SK-N-SH (cell line): Measurements from ENCODE around the gene ADPRHL1.

Experiments used
- CTCF ChIP-seq: fragments of 200-600 bp; sonication (generic); IDR thresholded peaks from 2 replicates; pipeline ENCODE4 v1.6.1; 2017; ENCODE audit warnings: antibody characterized with exemption, mild to moderate bottlenecking, moderate library complexity
- FOSL2 ChIP-seq: IDR thresholded peaks from 2 replicates; pipeline ENCODE4 v1.4.0; 2012; ENCODE audit warnings: low read depth, mild to moderate bottlenecking, moderate library complexity, borderline replicate concordance
- POLR2AphosphoS5 ChIP-seq: IDR thresholded peaks from 2 replicates; pipeline ENCODE4 v1.6.1; 2012; ENCODE audit warnings: low read depth, low read length
- RAD21 ChIP-seq: IDR thresholded peaks from 2 replicates; pipeline ENCODE4 v1.6.1; 2012; ENCODE audit warnings: mild to moderate bottlenecking, low read length
- RFX5 ChIP-seq: IDR thresholded peaks from 2 replicates; pipeline ENCODE4 v1.6.1; 2012; ENCODE audit warnings: mild to moderate bottlenecking, improper control_type of control experiment, low read length
- USF1 ChIP-seq: IDR thresholded peaks from 2 replicates; pipeline ENCODE4 v1.4.0; 2012; ENCODE audit warnings: low read depth, borderline replicate concordance

GRCh38 chr13:113488283-113488682 is 35.0 kb upstream of the ADPRHL1 start:
- no peak for TF ChIP-seq FOSL2
- no peak for TF ChIP-seq USF1
- no peak for TF ChIP-seq RAD21
- TF ChIP-seq RFX5 = no peak
- no peak for TF ChIP-seq POLR2AphosphoS5
- no peak for TF ChIP-seq CTCF
